Activated CD4-positive, alpha-beta T cell treated with anti-CD3 and anti-CD28 coated beads, Interleukin-2, amount 10 ng/mL, durations not matched to agents 24 days and 14 days (primary cell): ENCODE data around the gene APBB1. TPM values are rescaled to one million over a fixed set of nuclear protein-coding genes. Genes with fewer than 3 reads are reported as not detected.
A peak's percentile ranks its signal among the peaks of the same experiment; 100 is the strongest.
"Not testable (repeated sequence)": the region's sequence is repeated elsewhere in the genome, so short reads cannot be mapped to it uniquely, and the experiment has no call there.

Source experiments
- DNase-seq: peaks from one replicate; pipeline ENCODE4 v3.0.0; 2022
- H3K27ac Mint-ChIP-seq: one replicate; pipeline ENCODE4 v1.8.0; 2022; ENCODE audit warnings: mild to moderate bottlenecking, mixed read lengths
- H3K27me3 Mint-ChIP-seq: one replicate; pipeline ENCODE4 v1.8.0; 2022; ENCODE audit warnings: mixed read lengths
- H3K36me3 Mint-ChIP-seq: one replicate; pipeline ENCODE4 v1.8.0; 2022; ENCODE audit warnings: low read depth, mild to moderate bottlenecking, mixed read lengths
- H3K4me1 Mint-ChIP-seq: one replicate; pipeline ENCODE4 v1.8.0; 2021; ENCODE audit warnings: mixed read lengths
- H3K4me3 Mint-ChIP-seq: one replicate; pipeline ENCODE4 v1.8.0; 2022; ENCODE audit warnings: mild to moderate bottlenecking, moderate library complexity, mixed read lengths
- H3K9me3 Mint-ChIP-seq: one replicate; pipeline ENCODE4 v1.8.0; 2021; ENCODE audit warnings: mixed read lengths
- intact Hi-C: fragments of 100-400 bp; cut with micrococcal nuclease; formaldehyde crosslinking; loops from one replicate; pipeline ENCODE4 v1.15.1; 2023
- total RNA-seq: library from RNA; stranded (reverse); gene quantifications from 2 replicates; pipeline ENCODE4 v1.2.3, GENCODE V29; 2022

Gene APBB1
- total RNA-seq, 1 donor from 2014 or later = 24.1 TPM

DNA sequence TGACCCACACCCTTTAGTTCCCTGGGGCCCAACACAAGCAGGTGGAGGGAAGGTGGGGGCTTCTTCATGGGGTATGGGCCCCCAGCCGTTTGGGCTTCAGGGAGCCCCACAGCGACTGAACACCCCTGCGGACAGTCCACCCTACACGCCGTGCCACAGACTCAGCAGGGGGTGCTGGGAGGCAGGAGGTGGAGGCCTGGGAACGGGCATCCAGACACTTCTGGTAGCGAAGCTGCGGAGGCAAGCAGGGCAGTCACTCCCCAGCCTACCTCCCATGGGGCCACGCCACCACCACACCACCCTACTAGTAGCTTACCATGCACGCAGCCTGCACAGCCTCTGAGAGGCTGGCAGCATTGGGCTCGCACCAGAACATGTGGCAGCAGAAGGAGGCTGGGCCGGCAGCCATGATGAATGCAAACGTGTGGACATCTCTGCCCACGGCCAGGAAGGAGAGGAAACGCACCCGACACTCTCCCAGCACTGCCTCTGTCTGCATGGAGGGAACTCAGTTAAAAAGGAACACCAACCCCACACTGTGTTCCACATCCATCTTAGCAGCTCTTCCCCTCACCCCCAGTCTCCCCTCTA, 23.3 kb downstream of the APBB1 start:
- H3K4me1 Mint-ChIP-seq = peaks cover 23% of the 10 kb centered on the region
- no peak overlapping the region for H3K27ac Mint-ChIP-seq
- peaks cover 61% of the 10 kb centered on the region for H3K36me3 Mint-ChIP-seq
- no peak for DNase-seq
- intact Hi-C loops = no loop called here
- no peak overlapping the region for H3K4me3 Mint-ChIP-seq
- H3K9me3 Mint-ChIP-seq = no peaks in the 10 kb centered on the region
- H3K27me3 Mint-ChIP-seq = no peaks in the 10 kb centered on the region

DNA sequence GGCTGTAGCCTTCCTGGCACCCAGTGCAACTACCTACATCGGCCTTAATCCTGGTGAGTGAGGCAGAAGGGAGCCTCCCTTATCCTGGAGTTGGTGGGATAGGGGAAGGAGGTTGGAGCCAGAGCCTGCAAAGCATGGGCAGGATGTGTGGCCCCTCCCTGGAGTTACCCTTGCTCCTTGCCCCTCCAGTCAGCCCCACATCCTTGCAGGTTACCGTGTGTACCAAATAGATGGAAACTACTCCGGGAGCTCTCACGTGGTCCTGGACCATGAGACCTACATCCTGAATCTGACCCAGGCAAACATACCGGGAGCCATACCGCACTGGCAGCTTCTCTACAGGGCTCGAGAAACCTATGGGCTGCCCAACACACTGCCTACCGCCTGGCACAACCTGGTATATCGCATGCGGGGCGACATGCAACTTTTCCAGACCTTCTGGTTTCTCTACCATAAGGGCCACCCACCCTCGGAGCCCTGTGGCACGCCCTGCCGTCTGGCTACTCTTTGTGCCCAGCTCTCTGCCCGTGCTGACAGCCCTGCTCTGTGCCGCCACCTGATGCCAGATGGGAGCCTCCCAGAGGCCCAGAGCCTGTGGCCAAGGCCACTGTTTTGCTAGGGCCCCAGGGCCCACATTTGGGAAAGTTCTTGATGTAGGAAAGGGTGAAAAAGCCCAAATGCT, 24.8 kb downstream of the APBB1 start:
- Mint-ChIP-seq H3K4me3 (no peak overlapping the region), H3K9me3 (no peaks in the 10 kb centered on the region), H3K36me3 (peaks cover 49% of the 10 kb centered on the region), H3K27ac (no peak overlapping the region), H3K27me3 (no peaks in the 10 kb centered on the region), H3K4me1 (peaks cover 32% of the 10 kb centered on the region)
- intact Hi-C loops = no loop called here
- DNase-seq = peak; percentile 55

DNA sequence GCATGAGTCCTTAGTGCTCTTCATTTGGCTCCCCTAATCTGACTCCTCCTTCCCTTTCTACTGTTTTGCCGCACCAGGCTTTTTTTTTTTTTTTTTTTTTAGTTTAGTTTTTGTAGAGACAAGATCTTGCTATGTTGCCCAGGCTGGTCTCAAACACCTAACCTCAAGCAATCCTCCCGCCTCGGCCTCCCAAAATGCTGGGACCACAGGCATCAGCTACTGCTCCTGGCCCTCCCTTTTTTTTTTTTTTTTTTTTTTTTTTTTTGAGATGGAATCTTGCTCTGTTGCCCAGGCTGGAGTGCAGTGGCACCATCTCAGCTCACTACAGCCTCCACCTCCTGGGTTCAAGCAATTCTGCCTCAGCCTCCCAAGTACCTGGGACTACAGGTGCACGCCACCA, 26.6 kb downstream of the APBB1 start:
- intact Hi-C loops, H3K9me3 Mint-ChIP-seq, H3K4me3 Mint-ChIP-seq, H3K27me3 Mint-ChIP-seq, H3K27ac Mint-ChIP-seq, DNase-seq: not testable (repeated sequence)
- H3K36me3 Mint-ChIP-seq = peaks cover 32% of the 10 kb centered on the region
- H3K4me1 Mint-ChIP-seq = peaks cover 32% of the 10 kb centered on the region

- peak overlapping the region; percentile 85 for H3K4me3 Mint-ChIP-seq
- no peaks in the 10 kb centered on the region for H3K27me3 Mint-ChIP-seq
- no peak overlapping the region for H3K27ac Mint-ChIP-seq
- intact Hi-C loops = loop anchor here (2.0 kb wide), 2 partner anchors 51 to 221 kb away; partner anchors contain the start of gene TAF10
- peak; percentile 57 for DNase-seq
- peaks cover 32% of the 10 kb centered on the region for H3K4me1 Mint-ChIP-seq
- peaks cover 27% of the 10 kb centered on the region for H3K36me3 Mint-ChIP-seq
- no peaks in the 10 kb centered on the region for H3K9me3 Mint-ChIP-seq
These were observed 27.3 kb downstream of the APBB1 start for GRCh38 chr11:6391537-6392134.

- peak overlapping the region; percentile 85 for H3K4me3 Mint-ChIP-seq
- H3K27me3 Mint-ChIP-seq = no peaks in the 10 kb centered on the region
- no peaks in the 10 kb centered on the region for H3K9me3 Mint-ChIP-seq
- peaks cover 23% of the 10 kb centered on the region for H3K36me3 Mint-ChIP-seq
- intact Hi-C loops = loop anchor here (1.0 to 2.0 kb wide), 7 partner anchors 11 to 222 kb away; partner anchors contain the start of genes APBB1, ARFIP2, FHIP1B and TAF10
- no peak for DNase-seq
- peak overlapping the region; percentile 51 for H3K27ac Mint-ChIP-seq
- peaks cover 30% of the 10 kb centered on the region for H3K4me1 Mint-ChIP-seq
These were observed 28.0 kb downstream of the APBB1 start for GRCh38 chr11:6390718-6391469.

DNA sequence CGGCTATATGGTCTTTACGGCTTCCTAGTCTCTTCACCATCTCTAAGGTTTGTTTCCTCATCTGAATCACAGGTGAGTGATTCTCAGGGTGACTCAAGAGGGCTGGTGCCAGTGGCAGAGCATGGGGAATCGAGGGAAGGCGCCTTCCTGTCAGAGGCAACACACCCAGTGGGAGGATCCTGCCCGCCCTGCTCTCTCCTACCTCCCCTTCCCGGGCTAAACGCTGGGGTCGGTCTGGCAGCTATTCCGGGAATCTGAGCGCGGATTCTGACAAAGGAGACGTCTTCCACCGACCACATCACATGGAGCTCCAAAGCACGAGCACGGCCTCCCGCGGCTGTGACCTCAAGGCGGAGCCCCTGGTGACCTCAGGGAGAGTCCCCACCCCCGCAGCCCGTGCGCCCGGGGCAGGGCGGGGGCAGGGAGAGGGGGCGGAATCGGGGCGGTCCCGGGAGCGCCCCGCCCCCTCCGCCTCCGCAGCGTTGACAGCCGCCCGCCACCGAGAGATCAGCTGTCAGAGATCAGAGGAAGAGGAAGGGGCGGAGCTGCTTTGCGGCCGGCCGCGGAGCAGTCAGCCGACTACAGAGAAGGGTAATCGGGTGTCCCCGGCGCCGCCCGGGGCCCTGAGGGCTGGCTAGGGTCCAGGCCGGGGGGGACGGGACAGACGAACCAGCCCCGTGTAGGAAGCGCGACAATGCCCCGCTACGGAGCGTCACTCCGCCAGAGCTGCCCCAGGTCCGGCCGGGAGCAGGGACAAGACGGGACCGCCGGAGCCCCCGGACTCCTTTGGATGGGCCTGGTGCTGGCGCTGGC, 28.8 kb downstream of the APBB1 start, which contains the start of gene SMPD1:
Gene SMPD1, plus strand, starts transcription at position 570 of the 813 bp plus-strand sequence. Its CDS starts 125 bp downstream, at position 695.
- Mint-ChIP-seq H3K4me3 (peak within 1 kb of the TSS; percentile 85), H3K27ac (peak within 1 kb of the TSS; percentile 94), H3K36me3 (peaks cover 21% of the 10 kb centered on the region), H3K4me1 (peaks cover 36% of the 10 kb centered on the region), H3K9me3 (no peaks in the 10 kb centered on the region), H3K27me3 (no peaks in the 10 kb centered on the region)
- DNase-seq = peak; percentile 97
- intact Hi-C loops = loop anchor here (1.0 to 2.0 kb wide), 7 partner anchors 12 to 223 kb away; partner anchors contain the start of genes APBB1, ARFIP2, FHIP1B and TAF10

- Mint-ChIP-seq H3K36me3 (peaks cover 17% of the 10 kb centered on the region), H3K4me3 (no peak overlapping the region), H3K4me1 (peaks cover 36% of the 10 kb centered on the region), H3K9me3 (no peaks in the 10 kb centered on the region), H3K27me3 (no peaks in the 10 kb centered on the region), H3K27ac (no peak overlapping the region)
- no peak for DNase-seq
- intact Hi-C loops = no loop called here
These were observed 30.1 kb downstream of the APBB1 start for GRCh38 chr11:6388748-6389147.

- H3K4me1 Mint-ChIP-seq = peaks cover 34% of the 10 kb centered on the region
- H3K27ac Mint-ChIP-seq = no peak overlapping the region
- H3K4me3 Mint-ChIP-seq = no peak overlapping the region
- DNase-seq = no peak
- intact Hi-C loops = no loop called here
- H3K36me3 Mint-ChIP-seq = peaks cover 10% of the 10 kb centered on the region
- no peaks in the 10 kb centered on the region for H3K9me3 Mint-ChIP-seq
- H3K27me3 Mint-ChIP-seq = no peaks in the 10 kb centered on the region
These were observed 30.9 kb downstream of the APBB1 start for GRCh38 chr11:6387811-6388599.

DNA sequence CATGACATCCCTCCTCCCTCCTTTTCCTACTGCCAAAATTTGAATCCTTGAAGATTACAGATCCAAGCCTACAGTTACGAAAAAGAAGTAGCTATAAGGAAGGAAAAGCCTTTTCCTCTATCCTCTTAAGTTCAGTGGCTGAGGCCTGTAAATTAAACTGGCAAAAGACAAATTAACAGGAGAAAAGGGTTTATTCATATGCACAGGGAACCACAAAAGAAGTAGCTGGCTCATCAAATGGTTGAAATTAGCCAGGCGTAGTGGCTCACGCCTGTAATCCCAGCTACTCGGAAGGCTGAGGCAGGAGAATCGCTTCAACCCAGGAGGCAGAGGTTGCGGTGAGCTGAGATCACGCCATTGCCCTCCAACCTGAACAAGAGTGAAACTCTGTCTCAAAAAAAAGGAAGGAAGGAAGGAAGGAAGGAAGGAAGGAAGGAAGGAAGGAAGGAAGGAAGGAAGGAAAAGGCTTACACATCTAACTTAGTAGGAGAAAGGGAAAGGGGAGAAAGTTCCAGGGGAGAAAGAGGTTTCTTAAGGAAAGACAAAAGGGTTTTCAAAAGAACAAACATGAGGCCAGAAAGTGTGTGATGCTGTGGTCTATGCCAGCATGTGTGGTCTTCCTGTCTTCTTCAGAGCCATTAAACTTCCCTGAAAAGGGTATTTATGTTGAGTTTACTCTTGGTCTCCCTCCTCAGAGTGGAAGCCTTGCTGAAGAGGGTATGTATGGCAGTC, 33.7 kb downstream of the APBB1 start:
- no peak for DNase-seq
- no peaks in the 10 kb centered on the region for H3K9me3 Mint-ChIP-seq
- H3K4me1 Mint-ChIP-seq = peaks cover 20% of the 10 kb centered on the region
- intact Hi-C loops = no loop called here
- no peak overlapping the region for H3K4me3 Mint-ChIP-seq
- H3K27me3 Mint-ChIP-seq = no peaks in the 10 kb centered on the region
- no peaks in the 10 kb centered on the region for H3K36me3 Mint-ChIP-seq
- H3K27ac Mint-ChIP-seq = no peak overlapping the region

DNA sequence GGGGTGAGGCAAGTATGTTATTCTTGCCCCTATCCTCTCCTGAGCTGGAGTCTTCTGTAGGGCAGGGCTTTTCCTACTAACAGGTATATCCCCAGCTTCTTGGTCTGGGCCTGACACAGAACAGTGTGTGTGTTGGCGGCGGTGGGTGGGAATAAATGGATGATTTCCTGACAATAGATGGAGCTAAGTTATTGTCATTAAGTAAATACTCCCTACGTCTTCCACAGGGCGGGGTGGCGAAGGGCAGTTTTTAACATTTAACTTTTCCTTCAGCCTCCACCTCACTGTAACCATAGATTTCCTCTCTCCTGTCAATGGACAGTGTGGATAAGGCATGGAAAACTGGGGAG, 40.3 kb downstream of the APBB1 start:
- Mint-ChIP-seq H3K4me3 (no peak overlapping the region), H3K9me3 (no peaks in the 10 kb centered on the region), H3K4me1 (peaks cover 29% of the 10 kb centered on the region), H3K27me3 (no peaks in the 10 kb centered on the region), H3K27ac (no peak overlapping the region), H3K36me3 (no peaks in the 10 kb centered on the region)
- intact Hi-C loops = no loop called here
- DNase-seq = no peak

DNA sequence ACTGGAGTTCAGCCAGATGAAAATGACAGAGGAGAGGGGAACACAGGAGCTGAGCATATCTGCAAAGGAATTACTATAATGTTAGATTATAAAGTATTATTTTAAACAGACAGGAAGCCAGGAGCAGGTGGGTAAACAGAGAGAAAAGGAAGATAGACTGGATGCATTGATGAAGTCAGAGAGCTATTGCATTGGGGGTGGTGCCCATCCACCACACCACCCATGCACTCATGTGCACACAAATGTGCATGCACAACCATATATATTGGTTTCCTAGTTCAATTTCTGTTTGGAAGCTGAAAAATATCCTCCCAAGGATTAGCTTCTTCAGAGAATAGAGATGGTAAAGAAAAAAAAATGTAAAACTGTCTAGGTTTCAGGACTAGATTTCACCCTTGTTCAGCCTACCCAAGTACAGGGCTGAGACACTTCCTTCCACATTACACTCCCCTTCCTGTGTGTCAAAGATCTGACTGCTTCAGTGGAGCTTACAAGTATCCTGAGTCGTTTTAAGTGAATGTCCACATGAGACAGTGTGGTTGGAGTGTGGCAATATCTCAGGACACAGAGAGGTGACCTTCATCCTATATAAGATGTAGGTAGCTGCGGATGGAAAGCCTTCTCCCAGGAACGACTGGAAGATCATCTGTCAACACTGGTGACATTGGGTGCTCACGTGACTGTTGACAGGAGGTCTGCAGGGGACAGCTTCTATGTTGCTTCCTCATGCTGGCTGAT, 40.8 kb downstream of the APBB1 start:
- Mint-ChIP-seq H3K4me3 (peak overlapping the region; percentile 2), H3K9me3 (no peaks in the 10 kb centered on the region), H3K36me3 (no peaks in the 10 kb centered on the region), H3K4me1 (peaks cover 29% of the 10 kb centered on the region), H3K27ac (peak overlapping the region; percentile 10), H3K27me3 (no peaks in the 10 kb centered on the region)
- DNase-seq = peak; percentile 66
- intact Hi-C loops = no loop called here

- Mint-ChIP-seq H3K36me3 (no peaks in the 10 kb centered on the region), H3K27me3 (no peaks in the 10 kb centered on the region), H3K9me3 (no peaks in the 10 kb centered on the region), H3K4me3 (no peak overlapping the region), H3K27ac (no peak overlapping the region), H3K4me1 (peaks cover 9% of the 10 kb centered on the region)
- DNase-seq = no peak
- intact Hi-C loops = no loop called here
These were observed 47.1 kb downstream of the APBB1 start for GRCh38 chr11:6371825-6372224.
